IPS-18a (cell line): ENCODE data around the gene CLDN9.

ENCODE experiments used
- H3K27ac ChIP-seq: one replicate; pipeline ENCODE4 v1.5.1; 2013; ENCODE audit warnings: low read length
- H3K27me3 ChIP-seq: one replicate; pipeline ENCODE4 v1.6.1; 2013; ENCODE audit warnings: mild to moderate bottlenecking, low read length; ENCODE audit not compliant: control insufficient read depth, insufficient read depth
- H3K36me3 ChIP-seq: one replicate; pipeline ENCODE4 v1.6.1; 2013; ENCODE audit warnings: low read depth, low read length; ENCODE audit not compliant: control insufficient read depth
- H3K4me1 ChIP-seq: one replicate; pipeline ENCODE4 v1.6.1; 2013; ENCODE audit warnings: low read depth, low read length; ENCODE audit not compliant: control insufficient read depth
- H3K4me3 ChIP-seq: one replicate; pipeline ENCODE4 v1.5.1; 2013; ENCODE audit warnings: low read length
- H3K9ac ChIP-seq: one replicate; pipeline ENCODE4 v1.6.1; 2013; ENCODE audit warnings: mild to moderate bottlenecking, low read length, moderate library complexity
- H3K9me3 ChIP-seq: one replicate; pipeline ENCODE4 v1.6.1; 2013; ENCODE audit warnings: low read depth, low read length; ENCODE audit not compliant: control insufficient read depth

CLDN9 gene

DNA sequence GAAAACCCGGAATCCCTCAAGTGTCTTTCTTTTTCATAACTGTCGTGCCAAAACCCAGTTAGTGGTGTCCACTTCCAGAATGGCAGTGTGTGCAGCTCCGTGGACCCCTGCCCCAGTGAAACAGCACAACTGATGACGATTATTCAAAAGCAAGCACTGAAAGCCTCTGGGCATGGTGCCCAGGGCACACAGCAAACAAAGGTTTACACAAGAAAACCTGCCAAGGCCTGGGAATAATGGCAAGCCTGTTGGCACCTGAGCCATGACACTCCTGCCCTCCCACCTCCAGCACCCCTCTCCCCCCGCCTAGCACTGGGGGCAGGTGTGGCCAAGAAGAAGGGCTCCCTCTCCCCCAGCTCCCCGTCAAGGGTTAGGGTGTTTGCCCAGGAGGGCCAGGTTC lies 35.3 kb upstream of the CLDN9 start:
- H3K9me3 ChIP-seq, result no peaks in the 10 kb centered on the region
- peaks cover 13% of the 10 kb centered on the region for H3K4me1 ChIP-seq
- no peak overlapping the region for H3K27ac ChIP-seq
- H3K27me3 ChIP-seq, result no peaks in the 10 kb centered on the region
- H3K36me3 ChIP-seq, result peaks cover 10% of the 10 kb centered on the region
- no peak overlapping the region for H3K9ac ChIP-seq
- no peak overlapping the region for H3K4me3 ChIP-seq

- peak overlapping the region; percentile 71 for H3K27ac ChIP-seq
- no peaks in the 10 kb centered on the region for H3K9me3 ChIP-seq
- peaks cover 13% of the 10 kb centered on the region for H3K4me1 ChIP-seq
- peak overlapping the region; percentile 80 for H3K4me3 ChIP-seq
- peak overlapping the region; percentile 81 for H3K9ac ChIP-seq
- H3K27me3 ChIP-seq, result no peaks in the 10 kb centered on the region
- peaks cover 6% of the 10 kb centered on the region for H3K36me3 ChIP-seq
These were observed 33.0 kb upstream of the CLDN9 start for GRCh38 chr16:2979669-2980226.

- peaks cover 13% of the 10 kb centered on the region for H3K4me1 ChIP-seq
- no peaks in the 10 kb centered on the region for H3K27me3 ChIP-seq
- peak within 1 kb of the TSS; percentile 88 for H3K27ac ChIP-seq
- peak within 1 kb of the TSS; percentile 80 for H3K4me3 ChIP-seq
- H3K36me3 ChIP-seq, result no peaks in the 10 kb centered on the region
- no peaks in the 10 kb centered on the region for H3K9me3 ChIP-seq
- H3K9ac ChIP-seq, result peak within 1 kb of the TSS; percentile 81
These were observed 32.2 kb upstream of the CLDN9 start, which contains the start of gene PKMYT1 for GRCh38 chr16:2980227-2981176. TSS of gene PKMYT1 (minus strand) at chr16:2980446. CDS start at chr16:2979657, 789 bp downstream.

DNA sequence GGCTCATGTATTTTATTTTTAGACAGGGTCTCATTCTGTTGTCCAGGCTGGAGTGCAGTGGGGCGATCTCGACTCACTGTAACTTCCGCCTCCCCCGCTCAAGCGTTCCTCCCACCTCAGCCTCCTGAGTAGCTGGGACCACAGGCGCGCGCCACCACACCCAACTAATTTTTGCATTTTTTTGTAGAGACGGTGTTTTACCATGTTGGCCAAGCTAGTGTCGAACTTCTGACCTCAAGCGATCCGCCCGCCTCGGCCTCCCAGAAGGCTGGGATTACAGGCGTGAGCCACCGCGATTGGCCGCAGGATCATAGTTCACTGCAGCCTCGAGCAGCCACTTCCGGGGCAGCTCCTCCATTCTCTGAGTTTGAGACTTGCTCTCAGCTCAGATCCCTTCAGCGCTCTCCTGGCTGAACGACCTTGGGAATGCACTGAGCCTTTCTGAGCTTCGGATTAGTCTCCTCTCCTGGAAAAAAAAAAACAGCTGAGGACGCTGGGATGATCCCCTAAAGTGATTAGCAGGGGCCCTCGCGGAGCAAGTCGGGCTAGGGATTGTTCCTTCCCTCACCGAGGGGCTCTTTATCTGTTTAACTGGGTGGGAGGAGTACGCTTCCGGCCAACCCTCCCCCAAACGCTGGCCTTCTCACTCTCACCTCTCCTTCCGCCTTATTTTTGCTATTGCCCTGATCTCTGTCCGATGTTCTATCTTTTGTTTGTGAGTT lies 31.4 kb upstream of the CLDN9 start:
- peak overlapping the region; percentile 81 for H3K9ac ChIP-seq
- H3K36me3 ChIP-seq, result no peaks in the 10 kb centered on the region
- peak overlapping the region; percentile 80 for H3K4me3 ChIP-seq
- H3K4me1 ChIP-seq, result peaks cover 13% of the 10 kb centered on the region
- H3K27ac ChIP-seq, result peak overlapping the region; percentile 43
- H3K27me3 ChIP-seq, result no peaks in the 10 kb centered on the region
- no peaks in the 10 kb centered on the region for H3K9me3 ChIP-seq

DNA sequence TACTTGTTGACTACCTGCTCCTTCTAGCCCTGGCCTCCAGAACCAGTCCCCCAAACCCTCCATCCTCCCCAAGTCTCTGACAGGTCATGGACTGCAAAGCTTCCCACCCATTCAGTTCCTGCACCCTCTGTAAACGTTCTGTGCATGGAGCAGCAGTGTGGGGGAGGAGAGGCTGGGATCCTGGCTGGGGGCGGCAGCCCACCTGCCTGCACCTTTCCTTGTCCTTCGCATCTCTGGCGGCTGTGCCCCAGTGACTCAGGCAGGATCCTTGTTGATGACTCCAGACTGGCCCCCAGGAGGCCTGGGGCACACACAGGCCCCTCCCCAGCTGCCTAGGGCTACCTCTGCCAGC lies 30.8 kb upstream of the CLDN9 start:
- Histone ChIP-seq H3K27ac (peak overlapping the region; percentile 43), H3K4me3 (peak overlapping the region; percentile 80)

GRCh38 chr16:2982402-2982801 lies 30.3 kb upstream of the CLDN9 start:
- no peak overlapping the region for H3K9ac ChIP-seq
- H3K27ac ChIP-seq, result no peak overlapping the region

More for the DNA sequence above, 30.8 kb upstream of the CLDN9 start:
- Histone ChIP-seq H3K27me3 (no peaks in the 10 kb centered on the region), H3K4me1 (peaks cover 13% of the 10 kb centered on the region), H3K36me3 (no peaks in the 10 kb centered on the region), H3K9me3 (no peaks in the 10 kb centered on the region), H3K9ac (peak overlapping the region; percentile 81)

GRCh38 chr16:2983706-2984136 lies 29.0 kb upstream of the CLDN9 start:
- H3K27me3 ChIP-seq, result no peaks in the 10 kb centered on the region
- H3K9ac ChIP-seq, result no peak overlapping the region
- H3K4me3 ChIP-seq, result no peak overlapping the region
- H3K36me3 ChIP-seq, result no peaks in the 10 kb centered on the region
- peaks cover 13% of the 10 kb centered on the region for H3K4me1 ChIP-seq
- no peaks in the 10 kb centered on the region for H3K9me3 ChIP-seq
- no peak overlapping the region for H3K27ac ChIP-seq

More at GRCh38 chr16:2982402-2982801, 30.3 kb upstream of the CLDN9 start:
- Histone ChIP-seq H3K4me1 (peaks cover 13% of the 10 kb centered on the region), H3K4me3 (no peak overlapping the region), H3K27me3 (no peaks in the 10 kb centered on the region), H3K9me3 (no peaks in the 10 kb centered on the region), H3K36me3 (no peaks in the 10 kb centered on the region)

GRCh38 chr16:2985462-2985861 lies 27.3 kb upstream of the CLDN9 start:
- Histone ChIP-seq H3K9ac (no peak overlapping the region), H3K27me3 (no peaks in the 10 kb centered on the region), H3K27ac (no peak overlapping the region), H3K9me3 (no peaks in the 10 kb centered on the region), H3K4me3 (no peak overlapping the region), H3K36me3 (no peaks in the 10 kb centered on the region), H3K4me1 (peaks cover 19% of the 10 kb centered on the region)

DNA sequence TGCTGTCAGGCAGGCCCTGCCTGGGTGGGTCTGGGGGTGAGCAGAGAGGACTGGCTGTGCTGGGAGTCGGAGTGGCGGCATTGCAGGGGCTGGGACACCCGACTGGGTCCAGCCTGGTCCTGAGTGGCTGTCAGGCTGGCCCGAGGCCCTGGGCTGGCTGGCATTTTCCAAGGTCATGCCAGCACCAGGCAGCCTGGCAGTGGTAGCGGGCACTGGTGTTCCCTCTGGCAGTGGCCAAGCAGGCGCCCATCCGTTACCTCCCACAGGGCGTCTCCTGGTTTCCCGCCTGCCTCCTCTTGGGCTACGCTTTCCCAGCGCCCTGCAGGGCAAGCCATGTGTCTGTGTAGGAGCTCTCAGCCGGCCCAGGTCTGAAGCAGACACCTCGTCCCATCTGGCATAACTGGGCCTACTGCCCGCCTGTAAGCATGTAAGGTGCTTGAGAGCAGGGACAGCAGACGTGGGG lies 26.8 kb upstream of the CLDN9 start:
- no peaks in the 10 kb centered on the region for H3K36me3 ChIP-seq
- H3K4me1 ChIP-seq, result peaks cover 21% of the 10 kb centered on the region
- no peak overlapping the region for H3K27ac ChIP-seq
- H3K27me3 ChIP-seq, result no peaks in the 10 kb centered on the region
- H3K9ac ChIP-seq, result no peak overlapping the region
- H3K9me3 ChIP-seq, result no peaks in the 10 kb centered on the region
- H3K4me3 ChIP-seq, result no peak overlapping the region

DNA sequence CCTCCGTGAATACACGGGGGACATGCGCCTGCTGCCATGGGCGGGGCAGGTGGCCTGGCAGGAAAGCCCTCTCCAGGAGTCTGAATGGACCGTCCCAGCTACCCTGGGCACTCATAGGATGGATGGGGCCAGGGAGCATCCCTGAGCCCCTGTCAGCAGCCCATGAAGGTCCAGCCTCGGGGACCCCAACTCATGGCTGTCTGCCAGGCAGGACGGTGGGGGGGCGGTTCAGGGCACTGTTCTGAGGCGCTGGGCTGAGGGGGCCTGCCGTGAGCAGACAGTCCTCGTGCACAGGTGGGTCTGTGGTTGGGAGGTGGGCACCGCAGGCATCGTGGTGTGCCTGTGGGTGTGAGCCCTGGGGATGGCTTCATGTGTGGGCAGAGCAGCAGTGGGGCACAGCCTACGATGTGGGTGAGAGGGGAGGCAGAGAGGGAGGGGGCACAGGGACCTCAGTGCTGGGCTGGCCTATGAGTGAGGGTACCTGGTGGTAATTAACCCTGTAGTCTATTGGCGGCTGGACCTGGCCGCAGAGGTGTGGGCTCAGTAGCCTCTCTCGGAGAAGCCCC lies 26.0 kb upstream of the CLDN9 start:
- Histone ChIP-seq H3K9ac (no peak overlapping the region), H3K36me3 (no peaks in the 10 kb centered on the region), H3K9me3 (no peaks in the 10 kb centered on the region), H3K27ac (no peak overlapping the region), H3K4me1 (peaks cover 16% of the 10 kb centered on the region), H3K4me3 (no peak overlapping the region), H3K27me3 (no peaks in the 10 kb centered on the region)

GRCh38 chr16:2987286-2987685 lies 25.4 kb upstream of the CLDN9 start:
- Histone ChIP-seq H3K9ac (no peak overlapping the region), H3K27ac (no peak overlapping the region), H3K4me3 (no peak overlapping the region), H3K4me1 (peaks cover 10% of the 10 kb centered on the region), H3K36me3 (no peaks in the 10 kb centered on the region), H3K27me3 (no peaks in the 10 kb centered on the region), H3K9me3 (no peaks in the 10 kb centered on the region)
